CD4-positive, alpha-beta T cell treated with Interleukin-6 for 4 hours (primary cell): ENCODE data around the gene ARID4B.
A peak's percentile ranks its signal among the peaks of the same experiment; 100 is the strongest.
"Not testable (repeated sequence)": the region's sequence is repeated elsewhere in the genome, so short reads cannot be mapped to it uniquely, and the experiment has no call there.

Source experiments
- DNase-seq: peaks from one replicate; pipeline ENCODE4 v3.0.0-alpha.2; 2020; ENCODE audit warnings: mixed read lengths

Gene ARID4B

GRCh38 chr1:235221653-235222375 is 106.2 kb downstream of the ARID4B start:
- DNase-seq: no peak

GRCh38 chr1:235215453-235215852 is 112.5 kb downstream of the ARID4B start:
- DNase-seq: no peak

- DNase-seq: not testable (repeated sequence)
Measured at GRCh38 chr1:235214962-235215361, 113.0 kb downstream of the ARID4B start.

GRCh38 chr1:235213752-235214151 is 114.2 kb downstream of the ARID4B start:
- DNase-seq: no peak

- DNase-seq: no peak
Measured at GRCh38 chr1:235211517-235211916, 116.5 kb downstream of the ARID4B start.

GRCh38 chr1:235207209-235207565 is 120.8 kb downstream of the ARID4B start:
- DNase-seq: peak; percentile 63

- peak; percentile 20 for DNase-seq
Measured at GRCh38 chr1:235206533-235207208, 121.3 kb downstream of the ARID4B start.

- no peak for DNase-seq
Measured at GRCh38 chr1:235205687-235206086, 122.3 kb downstream of the ARID4B start.

- no peak for DNase-seq
Measured at GRCh38 chr1:235203428-235203827, 124.6 kb downstream of the ARID4B start.

GRCh38 chr1:235202447-235202846 is 125.5 kb downstream of the ARID4B start:
- not testable (repeated sequence) for DNase-seq

- no peak for DNase-seq
Measured at GRCh38 chr1:235199441-235199840, 128.5 kb downstream of the ARID4B start.

GRCh38 chr1:235190431-235190830 is 137.5 kb downstream of the ARID4B start:
- no peak for DNase-seq

- no peak for DNase-seq
Measured at GRCh38 chr1:235187316-235187715, 140.7 kb downstream of the ARID4B start.

GRCh38 chr1:235181561-235182245 is 146.3 kb downstream of the ARID4B start:
- no peak for DNase-seq

GRCh38 chr1:235180916-235181460 is 147.0 kb downstream of the ARID4B start:
- DNase-seq: no peak

GRCh38 chr1:235176486-235176885 is 151.5 kb downstream of the ARID4B start:
- DNase-seq: no peak

GRCh38 chr1:235169986-235170385 is 158.0 kb downstream of the ARID4B start:
- DNase-seq: no peak

- DNase-seq: no peak
Measured at GRCh38 chr1:235168375-235168774, 159.6 kb downstream of the ARID4B start.

GRCh38 chr1:235161685-235162327 is 166.2 kb downstream of the ARID4B start:
- DNase-seq: no peak

GRCh38 chr1:235160957-235161684 is 166.9 kb downstream of the ARID4B start, which contains the start of gene RBM34:
Gene RBM34, minus strand, starts transcription at chr1:235161250. Its CDS starts 24 bp downstream, at chr1:235161226.
- DNase-seq: peak; percentile 93

GRCh38 chr1:235160383-235160956 is 167.5 kb downstream of the ARID4B start:
- DNase-seq: no peak

- DNase-seq: not testable (repeated sequence)
Measured at GRCh38 chr1:235159930-235160329, 168.0 kb downstream of the ARID4B start.
